ENCODE measurements around the gene RPS6KA2.

RPS6KA2 gene

DNA sequence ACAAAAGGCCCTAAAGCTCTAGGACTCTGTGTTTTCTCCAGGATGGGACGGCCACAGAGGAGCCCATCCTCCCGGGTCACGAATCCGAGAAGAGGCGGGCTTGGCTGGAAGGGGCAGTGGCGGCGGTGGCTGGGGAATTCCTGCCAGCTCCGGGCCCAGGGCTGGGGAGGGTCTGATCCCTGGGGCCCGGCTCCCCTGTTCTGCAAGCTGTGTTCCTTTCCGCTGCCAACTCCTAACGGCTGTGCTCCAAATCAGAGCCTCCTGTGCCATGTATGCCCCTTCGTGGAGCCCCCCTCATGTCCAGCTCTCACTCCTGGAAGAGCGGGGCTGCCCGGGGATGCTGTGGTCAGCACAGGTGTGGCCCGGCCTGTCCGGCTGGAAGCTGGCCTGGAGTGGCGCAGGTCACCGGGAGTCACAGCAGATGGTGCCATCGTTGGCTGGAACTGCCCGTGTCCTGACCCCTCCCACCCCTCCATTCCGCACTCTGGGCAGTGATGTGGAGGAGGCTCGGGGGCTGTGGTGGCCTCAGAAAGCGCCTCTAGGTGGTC lies 156.1 kb downstream of the RPS6KA2 start:
- DNase-seq (ENCODE audit: low read depth in 4 of 4, low spot score in 1 of 4), result no peak

DNA sequence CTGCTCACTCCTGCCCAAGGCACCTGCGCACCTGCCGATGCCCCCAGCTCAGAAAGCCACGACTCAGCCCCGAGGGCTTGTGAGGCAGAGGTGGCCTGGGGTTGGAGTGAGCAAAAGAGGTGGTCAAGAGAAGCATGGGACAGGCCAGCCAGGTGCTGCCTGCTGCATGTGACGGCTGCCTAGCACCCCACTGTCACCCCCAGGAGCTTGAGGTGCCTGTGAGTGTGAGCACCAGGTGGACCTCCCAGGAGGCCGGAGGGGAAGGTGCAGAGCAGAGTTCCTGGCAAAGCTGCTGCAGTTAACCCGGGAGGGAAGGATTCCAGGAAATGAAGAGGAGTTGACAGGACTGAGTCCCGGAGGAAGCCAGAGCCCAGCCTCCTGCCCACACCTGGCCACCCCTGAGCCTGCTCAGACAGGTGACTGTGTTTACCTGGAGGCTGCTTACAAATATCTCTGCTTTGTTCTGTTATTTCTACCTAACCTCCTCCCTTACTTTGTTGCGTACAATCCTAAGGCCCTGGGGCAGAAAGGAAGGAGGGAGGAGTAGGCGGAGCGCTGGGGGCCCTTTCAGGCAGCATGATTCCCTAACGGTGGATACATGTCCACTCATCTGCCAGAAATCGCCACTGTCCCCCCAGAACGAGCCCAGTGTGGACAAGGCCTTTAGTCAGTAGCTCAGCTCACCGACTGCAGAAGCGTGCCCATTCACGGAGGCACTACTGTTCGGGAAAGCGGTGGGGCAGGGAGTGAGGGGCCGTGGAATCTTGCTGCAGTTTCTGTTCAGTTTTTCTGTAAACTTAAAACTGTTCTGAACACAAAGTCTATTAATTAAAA lies 156.8 kb downstream of the RPS6KA2 start:
- no peak for DNase-seq (ENCODE audit: low read depth in 4 of 4, low spot score in 1 of 4)

DNA sequence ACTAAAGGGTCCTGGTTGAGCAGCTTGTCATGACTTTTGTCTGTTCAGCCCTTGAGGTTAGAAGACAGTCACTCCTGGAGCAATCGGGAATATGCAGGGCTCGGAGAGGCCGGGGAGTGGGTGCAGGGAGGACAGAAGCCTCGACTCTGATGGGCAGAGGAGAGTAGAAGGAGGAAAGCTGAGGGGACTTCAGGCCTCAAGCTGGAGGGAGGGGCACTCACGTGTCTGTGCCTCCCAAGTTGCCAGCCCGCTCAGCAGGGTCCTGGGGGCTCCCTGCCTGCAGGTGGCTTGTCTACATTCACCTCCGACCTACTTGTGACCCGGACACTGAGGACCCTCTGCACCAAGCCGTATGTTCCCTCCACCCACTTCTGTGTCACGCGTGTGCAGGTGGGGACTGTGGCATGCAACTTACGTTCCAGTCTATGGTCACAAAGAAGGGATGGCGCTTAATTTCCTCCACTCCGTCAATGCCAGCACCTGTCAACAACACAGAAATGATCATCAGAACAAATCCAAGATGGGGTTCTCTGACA lies 157.6 kb downstream of the RPS6KA2 start:
- no peak for DNase-seq (ENCODE audit: low read depth in 4 of 4, low spot score in 1 of 4)

DNA sequence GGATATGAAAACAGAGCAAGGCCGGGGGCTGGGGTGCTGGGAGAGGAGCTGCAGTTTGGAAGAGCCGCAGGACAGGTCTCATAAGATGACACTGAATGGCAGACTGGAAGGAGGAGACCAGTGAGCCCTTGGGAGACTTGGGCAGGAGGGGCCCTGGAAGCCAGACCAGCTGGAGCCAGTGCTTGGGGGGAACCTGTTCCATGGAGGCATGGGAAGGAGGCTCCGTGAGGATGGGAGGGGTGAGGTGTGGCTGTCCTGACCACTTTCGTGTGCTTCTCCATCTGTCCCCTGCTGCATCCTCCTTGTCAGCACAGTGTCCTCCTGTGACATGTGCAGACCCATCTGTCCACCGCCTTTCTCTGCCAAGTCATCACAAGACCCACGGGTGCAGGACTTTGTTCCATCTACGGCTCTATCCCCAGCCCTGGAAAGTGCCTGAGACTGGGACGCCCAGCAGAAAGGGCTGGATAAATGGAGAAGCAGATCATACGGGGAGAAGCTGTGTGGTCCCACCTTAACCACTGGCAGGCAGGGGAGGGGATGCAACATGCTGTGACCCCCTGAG lies 159.5 kb downstream of the RPS6KA2 start:
- DNase-seq (ENCODE audit: low read depth in 4 of 4, low spot score in 1 of 4), result no peak

DNA sequence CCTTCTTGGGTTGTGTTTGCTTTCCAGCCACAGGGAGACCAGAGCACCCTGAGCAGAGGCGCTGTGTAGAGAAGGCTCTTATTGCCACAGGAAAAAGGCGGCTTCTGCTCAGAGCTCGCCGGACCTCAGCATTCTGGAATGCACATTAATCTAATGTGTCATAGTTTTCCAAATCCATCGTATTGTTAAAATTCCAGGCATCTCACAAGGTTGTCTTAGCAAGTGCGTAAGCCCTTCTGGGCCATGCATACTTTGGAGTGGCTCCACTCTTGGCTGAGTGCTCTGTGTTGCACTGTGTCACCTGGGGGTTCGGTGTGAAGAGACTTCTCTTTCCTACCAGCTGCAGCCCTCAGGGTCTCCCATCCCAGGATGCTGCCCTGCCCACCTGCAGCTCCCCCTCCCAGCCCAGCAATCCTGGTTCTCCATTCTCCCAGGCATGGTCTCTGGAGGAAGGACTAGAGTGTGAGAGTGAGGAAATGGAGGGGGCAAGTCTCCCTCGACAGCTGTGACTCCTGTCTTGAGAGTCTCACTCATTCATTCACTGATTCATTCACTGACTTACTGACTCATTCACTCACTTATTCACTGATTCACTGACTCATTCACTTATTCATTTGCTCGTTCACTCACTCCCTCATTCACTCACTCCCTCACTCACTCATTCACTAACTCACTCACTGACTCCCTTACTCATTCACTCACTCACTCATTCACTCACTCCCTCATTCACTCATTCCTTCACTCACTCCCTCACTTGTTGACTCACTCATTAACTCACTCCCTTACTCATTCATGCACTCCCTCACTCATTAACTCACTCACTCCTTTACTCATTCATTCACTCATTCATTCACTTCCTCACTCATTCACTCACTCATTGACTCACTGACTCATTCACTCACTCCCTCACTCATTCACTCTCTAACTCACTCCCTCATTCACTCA lies 160.6 kb downstream of the RPS6KA2 start:
- DNase-seq (ENCODE audit: low read depth in 4 of 4, low spot score in 1 of 4), result no peak

DNA sequence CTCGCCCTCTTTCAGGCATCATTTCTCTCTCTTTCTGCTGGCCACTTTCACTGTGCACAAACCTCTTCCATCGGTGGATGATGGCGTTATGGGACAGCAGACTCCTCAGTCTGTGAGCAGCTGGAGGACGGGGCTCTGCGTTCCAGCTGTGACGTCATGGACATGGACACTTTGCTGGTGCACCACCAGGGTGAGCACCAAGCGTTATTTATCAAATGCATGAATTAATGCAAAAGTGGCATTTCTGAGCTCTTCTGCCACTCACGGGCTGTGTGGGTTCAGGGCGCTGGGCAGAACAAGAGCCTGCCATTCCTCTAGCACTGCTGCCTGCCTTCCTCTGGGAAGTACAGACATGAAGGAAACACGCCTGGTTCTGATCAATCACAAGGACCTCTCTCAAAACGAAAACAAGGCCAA lies 161.4 kb downstream of the RPS6KA2 start:
- no peak for DNase-seq (ENCODE audit: low read depth in 4 of 4, low spot score in 1 of 4)

DNA sequence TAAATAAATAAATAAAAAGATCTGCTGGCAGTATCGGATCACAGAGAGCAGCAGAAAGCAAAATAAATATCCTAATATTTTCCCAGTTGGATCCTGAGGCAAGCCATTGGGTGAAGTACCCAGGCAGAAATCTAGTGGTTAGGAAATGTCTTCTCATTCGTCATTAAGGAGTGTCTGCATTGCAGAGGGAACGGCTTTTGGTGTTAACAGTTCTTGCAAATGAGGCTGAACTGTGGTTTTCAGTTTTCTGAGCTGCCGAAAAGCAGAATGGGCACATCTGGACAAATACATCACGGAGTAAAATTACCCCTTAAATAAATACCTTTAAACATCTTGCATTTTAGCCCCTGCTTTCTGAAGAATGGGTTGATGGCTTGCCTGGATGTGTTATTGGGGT lies 162.1 kb downstream of the RPS6KA2 start:
- no peak for DNase-seq (ENCODE audit: low read depth in 4 of 4, low spot score in 1 of 4)

DNA sequence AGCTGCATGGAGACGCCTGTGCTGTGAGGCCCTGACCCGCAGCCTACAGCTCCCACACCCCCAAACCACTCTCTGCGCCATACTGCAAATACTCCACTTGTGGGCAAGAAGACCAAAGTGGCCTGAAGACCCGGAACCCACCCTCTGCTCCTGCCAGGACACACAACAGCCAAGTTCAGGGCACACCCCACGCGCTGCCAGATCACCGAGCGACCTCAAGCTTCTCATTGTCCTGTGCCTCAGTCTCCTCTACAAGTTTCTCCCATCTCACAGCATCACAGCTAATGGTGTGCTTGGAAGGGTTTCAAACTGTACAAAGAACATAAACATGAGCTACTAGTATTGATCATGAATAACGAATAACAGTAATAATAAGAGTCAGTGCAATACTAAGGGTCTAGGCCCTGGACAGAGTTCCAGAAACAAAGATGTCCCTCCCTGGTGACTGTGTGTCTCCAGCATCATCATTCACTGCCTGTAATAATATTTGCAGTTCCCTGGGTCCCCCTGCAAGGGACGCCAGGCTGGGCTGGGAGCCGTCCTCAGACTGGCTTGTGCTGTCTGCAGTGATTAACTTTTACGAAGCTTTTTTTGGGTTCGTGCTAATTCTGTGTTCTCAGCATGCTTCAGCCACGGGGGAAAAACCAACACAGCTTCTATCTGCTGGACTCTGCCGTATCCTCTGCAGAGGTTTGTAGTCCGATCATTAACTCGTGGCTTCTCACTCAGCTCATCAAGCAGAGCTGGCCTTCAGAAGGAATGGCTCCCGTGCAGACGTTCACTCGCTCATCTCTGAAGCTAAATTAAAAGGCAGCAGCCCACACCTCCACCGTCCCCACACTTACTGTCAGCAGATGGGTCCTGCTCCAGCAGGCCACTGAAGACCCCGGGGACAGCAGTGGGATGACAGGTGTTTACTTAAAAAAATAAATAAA lies 162.7 kb downstream of the RPS6KA2 start:
- no peak for DNase-seq (ENCODE audit: low read depth in 4 of 4, low spot score in 1 of 4)

DNA sequence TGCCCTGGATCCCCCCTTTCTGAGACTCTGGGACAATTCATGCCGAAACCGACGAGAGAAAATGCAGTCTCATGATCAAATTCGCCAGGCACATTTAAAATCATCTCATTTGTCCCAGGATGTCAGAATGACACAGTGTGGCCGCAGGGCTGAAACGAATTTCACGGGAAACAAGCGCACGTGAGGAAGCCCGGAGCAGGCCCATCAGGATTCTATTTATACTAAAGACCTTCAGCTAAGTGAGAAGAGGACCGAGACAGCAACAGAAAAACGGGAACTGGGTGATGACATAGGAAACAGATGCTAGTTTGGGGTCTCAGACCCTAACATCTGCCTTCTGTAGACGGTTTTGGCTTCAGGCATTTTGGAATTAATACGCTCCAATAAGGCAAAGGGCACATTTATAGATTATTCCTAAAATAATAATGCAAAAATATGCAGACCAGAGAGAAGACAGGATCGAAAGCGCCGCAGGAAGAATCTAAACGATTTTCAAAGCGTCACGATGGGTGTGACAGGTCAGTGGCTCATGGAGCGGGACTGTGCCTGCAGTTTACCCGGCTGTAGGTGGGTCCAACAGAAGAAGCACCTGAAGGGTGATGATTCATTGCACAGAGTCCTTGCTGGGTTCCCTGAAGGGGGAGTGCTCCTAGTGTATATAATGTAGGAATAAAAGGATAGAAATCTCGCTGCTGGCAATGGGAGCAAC lies 163.5 kb downstream of the RPS6KA2 start:
- DNase-seq (ENCODE audit: low read depth in 4 of 4, low spot score in 1 of 4), result no peak

DNA sequence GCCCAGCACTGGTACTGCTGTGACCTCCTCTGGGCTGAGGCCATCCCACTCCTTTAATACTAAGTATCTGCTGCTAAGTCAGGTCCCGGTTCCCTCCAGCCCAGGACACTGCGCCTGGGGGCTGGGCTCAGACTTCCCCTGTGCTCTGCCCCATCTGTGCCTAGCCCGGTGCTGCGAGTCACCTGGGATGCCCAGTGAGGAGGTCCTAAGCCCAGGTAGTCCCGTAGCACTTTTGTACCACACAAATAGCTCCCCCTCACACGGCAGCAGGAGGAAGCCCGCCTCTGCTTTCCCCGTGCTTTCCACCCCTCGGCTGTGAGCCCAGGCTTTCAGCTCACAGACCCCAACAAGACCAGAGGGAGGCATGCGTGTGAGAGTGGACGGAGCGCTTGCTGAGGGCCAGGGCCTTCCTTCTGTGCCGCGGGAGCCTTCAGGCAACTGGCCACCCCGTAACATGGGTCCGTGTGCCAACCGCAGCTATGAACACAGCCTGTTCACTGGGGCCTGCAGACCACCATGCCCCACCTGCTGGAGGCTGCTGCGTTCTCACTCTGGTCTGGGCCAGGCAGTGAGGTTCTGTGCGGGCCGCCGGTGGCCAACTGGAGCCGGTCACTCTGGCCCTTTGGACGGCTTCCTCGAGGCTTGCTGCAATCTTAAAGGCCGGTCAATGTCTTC lies 164.5 kb downstream of the RPS6KA2 start:
- no peak for DNase-seq (ENCODE audit: low read depth in 4 of 4, low spot score in 1 of 4)

DNA sequence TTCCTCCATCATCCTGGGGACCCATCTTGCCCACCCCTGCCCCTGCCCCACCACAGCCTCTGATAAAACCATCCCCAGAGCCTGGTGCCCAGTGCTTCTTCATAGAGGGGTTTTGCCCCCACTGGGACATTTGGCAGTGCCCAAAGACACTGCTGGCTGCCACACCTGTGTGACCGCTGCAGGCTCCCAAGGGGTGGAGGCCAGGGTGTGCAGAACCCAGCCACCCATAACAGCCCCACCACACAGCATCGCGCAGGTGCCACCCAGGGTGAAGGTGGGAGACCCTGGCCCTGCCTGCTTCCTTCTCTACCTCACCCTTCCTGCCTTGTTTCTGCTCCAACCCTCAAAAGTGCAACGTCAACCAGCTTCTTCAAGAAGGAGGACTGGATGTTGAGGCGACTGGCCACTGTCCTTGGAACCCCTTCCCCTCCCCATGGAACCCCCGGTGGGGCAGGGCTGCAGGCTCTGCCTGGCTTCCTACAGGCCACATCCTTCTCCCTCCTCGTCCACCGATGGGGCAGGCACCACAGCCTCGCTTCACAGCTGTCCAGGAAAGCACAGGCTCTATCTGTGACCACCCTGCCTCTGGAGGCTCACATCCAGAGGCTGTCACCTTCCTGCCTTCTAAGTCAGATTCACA lies 165.1 kb downstream of the RPS6KA2 start:
- DNase-seq (ENCODE audit: low read depth in 4 of 4, low spot score in 1 of 4), result no peak

DNA sequence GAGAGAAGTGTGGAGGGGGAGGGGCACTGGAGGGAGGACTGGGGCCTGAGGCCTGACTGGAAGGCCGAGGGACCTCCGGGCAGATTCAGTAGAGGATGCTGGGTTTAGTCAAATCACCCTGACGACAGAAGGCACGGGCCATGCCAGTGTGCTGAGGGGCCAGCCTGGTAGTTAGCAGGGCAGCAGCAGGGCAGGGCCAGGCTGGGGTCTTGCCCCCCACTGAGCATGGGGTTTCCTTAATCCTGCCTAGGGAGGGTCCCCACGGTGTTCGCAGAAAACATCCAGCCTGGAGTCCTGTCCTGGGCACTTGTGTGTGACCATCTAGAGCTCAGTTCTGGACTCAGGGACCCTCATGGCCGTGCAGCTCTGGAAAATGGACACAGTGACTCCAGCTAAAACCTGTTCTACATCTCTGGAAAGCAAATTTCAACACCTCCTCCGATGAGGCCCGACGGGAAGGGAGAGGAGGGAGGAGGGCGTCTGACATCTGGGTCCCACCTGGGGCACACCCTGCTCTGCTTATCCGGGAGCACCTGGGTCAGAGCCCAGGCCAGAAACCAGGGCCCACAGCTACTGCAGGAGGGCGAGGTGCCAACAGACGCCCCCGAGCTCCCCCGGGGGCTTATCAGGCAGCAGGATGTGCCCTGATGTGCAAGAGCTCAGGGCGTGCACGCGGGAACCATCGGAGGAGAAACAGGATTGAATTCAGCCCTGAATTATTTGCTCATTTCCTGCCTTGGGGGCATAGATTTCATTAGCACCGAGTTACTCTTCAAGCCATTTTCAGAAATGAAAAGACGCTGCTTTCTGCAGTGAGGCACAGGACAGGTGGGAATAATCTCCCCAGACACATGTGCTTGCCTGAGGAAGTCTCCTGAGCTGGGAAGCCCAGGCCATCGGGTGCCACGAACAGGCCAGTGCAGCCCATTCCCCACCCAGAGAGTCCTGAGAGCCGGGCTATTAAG lies 166.3 kb downstream of the RPS6KA2 start:
- no peak for DNase-seq (ENCODE audit: low read depth in 4 of 4, low spot score in 1 of 4)

DNA sequence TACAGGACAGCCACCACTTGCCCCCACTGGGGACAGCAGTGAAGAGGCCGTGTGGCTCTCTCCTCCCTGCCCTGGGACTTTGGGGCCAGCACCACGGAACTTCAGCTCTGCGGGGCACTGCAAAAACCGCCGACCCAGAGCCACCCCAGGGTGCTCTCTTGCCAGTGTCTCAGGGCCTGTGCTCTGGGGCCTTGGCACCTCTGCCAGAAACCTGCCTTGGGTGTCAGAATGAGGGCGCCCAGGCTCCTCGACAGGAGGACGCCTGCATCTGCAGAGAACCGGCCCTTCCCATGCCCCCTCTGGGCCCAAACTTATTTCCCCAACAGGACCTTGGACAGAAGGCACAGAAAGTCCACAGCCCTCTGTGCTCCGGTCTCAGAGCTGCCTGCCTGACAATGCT lies 167.1 kb downstream of the RPS6KA2 start:
- DNase-seq (ENCODE audit: low read depth in 4 of 4, low spot score in 1 of 4), result no peak

DNA sequence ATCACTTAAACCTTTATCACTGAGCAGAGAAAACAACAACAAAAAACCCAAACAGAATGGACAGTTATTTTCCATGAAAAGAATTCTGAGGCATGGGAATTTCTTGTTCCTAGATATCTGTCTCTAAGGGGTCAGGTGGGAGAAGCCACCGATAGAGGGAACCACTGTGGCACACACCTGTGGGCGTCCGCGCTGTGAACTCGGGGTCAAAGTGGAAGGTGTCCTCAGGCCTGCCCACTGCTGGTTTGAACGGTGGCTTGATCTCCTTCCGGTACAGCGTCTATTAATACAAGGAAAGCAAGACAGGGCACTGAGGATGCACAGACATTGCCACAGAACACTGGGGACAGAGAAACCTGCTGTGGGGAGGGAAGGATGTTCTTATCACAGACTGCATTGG lies 167.8 kb downstream of the RPS6KA2 start:
- no peak for DNase-seq (ENCODE audit: low read depth in 4 of 4, low spot score in 1 of 4)

DNA sequence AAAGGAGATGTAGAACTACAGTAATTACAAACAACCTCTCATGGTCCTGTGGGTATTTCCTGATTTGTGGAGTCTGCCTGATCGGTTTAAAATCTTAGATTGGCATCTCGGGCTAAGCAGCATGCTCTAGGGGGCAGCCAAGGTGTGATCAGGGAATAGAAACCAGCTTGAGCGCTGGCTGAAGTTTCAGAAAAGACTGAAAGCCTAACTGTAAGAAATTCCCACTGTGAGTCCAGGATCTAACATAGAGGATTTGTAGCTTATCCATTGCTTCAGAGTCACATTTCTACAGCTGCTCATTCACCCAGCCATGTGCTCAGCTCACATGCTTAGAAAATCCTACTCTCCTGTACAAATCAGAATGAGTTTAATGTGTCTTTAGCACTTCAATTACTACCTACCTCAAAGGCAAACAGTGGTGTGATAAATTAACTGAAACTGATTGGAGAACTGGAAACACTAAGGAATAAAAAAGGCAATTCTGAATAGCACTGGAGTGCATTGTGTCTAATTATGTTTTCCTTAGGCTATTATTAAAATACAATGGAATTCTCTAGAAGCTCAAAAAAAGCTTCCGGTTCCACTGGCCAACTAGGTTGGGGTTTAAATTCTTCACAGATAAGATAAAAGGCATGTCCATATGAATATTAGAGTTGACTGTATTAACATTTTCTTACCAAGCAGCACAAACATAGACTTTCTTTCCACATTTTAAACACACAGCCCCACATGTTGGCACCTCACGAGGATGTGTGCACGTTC lies 170.5 kb downstream of the RPS6KA2 start:
- no peak for DNase-seq (ENCODE audit: low read depth in 4 of 4, low spot score in 1 of 4)

DNA sequence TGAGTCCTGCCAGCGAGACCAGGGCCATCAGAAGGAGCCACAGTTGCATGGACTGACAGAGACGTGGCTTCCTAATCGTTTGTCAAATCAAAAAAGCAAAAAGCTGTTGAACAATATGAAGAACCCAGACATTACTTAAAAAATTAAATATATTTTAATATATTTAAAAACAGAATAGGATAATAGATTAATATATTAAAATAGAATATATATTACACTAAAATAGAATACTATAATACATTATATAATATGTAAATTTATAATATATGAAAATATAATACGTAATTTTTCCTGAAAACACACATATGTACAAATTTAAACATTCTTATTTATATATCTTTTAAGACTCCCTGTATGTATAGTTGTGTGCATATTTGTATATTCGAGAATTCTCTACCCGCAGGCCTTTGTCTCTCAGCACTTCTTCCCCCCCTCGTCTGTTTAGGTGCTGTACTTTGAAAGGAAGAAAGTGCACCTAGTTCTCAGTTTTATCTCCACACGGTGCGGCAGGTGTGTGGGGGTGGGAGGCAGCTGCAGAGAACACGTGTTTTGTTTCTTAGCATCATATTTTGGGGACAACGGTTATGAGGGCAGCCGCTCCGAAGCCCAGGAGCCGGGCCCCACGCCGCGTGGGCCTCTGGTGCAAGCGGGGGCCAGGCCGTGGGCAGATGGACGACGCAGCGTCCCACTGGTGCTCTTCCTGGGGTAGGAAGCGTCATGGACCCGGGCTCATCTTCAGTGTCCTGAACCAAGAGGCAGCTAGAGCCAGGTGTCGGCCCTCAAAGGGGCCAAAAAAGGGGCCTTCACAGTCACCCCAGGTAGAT lies 172.1 kb downstream of the RPS6KA2 start:
- no peak for DNase-seq (ENCODE audit: low read depth in 4 of 4, low spot score in 1 of 4)
